Stimulated activated CD4-positive, alpha-beta T cell treated with anti-CD3 and anti-CD28 coated beads, Interleukin-2, amount 100 ng/mL, for 24 hours (primary cell): ENCODE measurements around the gene TP53AIP1.
A peak's percentile ranks its signal among the peaks of the same experiment; 100 is the strongest.
"Not testable (repeated sequence)": the region's sequence is repeated elsewhere in the genome, so short reads cannot be mapped to it uniquely, and the experiment has no call there.

ENCODE experiments used
- DNase-seq, 2 donors: peaks; one replicate each; pipeline ENCODE4 v3.0.0-alpha.2; 2020

Gene TP53AIP1

DNA sequence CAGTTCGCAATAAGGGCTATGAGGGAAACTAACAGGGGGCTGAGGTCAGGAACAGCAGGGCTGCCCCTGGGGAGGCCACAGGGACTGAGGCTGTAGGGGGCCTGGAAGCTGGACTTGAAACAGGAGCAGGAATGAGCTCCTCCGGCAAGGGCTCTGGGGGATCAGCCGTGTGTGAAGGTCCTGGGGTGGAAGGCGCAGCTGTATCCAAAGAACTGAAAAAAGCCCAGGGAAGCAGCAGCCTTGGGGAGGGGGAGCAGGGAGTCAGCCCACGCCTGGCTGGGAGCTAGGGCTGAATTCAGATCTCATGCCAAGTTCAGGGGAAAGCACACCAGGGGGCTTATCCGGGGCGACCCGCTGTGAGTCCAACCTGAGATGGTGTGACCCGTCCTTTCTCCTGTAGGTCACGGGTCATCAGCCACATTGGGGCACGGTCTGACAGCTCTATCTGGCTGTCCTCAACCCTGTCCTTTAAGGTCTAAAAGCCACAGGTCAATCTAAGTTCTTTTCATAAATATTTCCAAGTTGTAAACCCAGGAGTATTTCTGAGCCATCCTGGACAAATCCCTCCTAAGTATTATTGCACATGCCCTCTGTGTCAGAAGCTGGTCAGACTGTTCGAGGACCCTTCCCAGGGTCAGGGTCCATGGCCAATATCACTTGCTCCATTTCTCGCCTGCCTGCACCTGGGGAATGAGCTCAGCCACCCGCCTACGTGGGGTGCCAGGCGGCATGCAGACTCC is 18.0 kb downstream of the TP53AIP1 start:
- DNase-seq: no peak

DNA sequence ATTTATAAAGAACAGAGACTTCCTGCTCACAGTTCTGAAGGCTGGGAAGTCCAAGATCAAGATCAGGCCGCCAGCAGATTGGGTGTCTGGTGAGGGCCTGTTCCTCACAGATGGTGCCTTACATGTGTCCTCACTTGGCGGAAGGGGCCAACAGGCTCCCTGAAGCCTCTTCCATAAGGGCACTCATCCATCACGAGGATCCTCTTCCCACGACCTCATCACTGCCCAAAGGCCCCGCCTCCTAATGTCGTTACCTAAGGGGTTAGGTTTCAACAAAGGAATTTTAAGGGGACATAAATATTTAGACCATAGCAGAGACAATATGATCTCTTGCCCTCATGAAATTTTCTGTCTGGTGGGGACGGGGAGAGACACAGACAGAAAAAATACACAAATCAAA is 18.6 kb downstream of the TP53AIP1 start:
- DNase-seq: no peak

DNA sequence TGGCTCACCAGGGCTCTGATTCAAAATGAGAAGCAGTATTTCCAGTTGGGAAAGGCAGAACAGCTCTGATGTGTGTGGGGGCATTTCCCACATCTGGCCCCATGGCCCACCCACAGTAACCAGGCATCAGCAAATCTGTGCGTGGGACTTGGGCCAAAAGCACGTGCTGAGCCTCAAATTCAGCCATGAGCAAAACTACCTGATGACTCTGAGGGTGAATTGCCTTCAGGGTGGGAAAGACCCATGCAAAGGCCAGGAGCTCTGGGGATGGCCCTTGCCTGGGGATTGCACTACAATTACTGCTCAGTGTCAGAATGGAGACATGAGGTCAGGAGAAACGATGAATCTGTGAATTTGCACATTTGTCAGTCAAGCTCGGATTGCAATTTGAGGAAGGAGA is 20.9 kb downstream of the TP53AIP1 start:
- DNase-seq: no peak

GRCh38 chr11:128920666-128921065 is 22.0 kb downstream of the TP53AIP1 start:
- no peak for DNase-seq

GRCh38 chr11:128919635-128920034 is 23.0 kb downstream of the TP53AIP1 start:
- DNase-seq: not testable (repeated sequence)

DNA sequence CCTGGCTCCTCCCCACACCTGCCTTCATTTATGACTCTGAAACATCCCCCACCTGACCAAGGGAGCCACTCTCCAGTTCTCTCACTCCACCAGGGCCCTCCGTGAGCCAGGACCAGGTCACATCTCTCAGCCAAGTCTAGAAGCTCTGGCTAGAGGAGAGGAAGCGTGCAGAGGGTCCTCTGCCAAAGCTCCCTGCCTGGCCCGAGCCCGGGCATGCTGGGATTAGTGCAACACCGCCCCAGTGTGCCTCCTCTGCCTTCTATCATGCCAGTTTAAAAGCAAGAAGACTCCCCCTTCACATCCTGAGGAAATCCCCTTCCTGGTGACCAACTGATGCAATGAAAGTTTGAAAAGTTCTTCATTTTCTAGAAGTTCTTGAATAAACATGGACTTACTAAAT is 23.5 kb downstream of the TP53AIP1 start:
- DNase-seq: no peak

GRCh38 chr11:128917144-128917724 is 25.4 kb downstream of the TP53AIP1 start:
- DNase-seq: no peak

- DNase-seq: no peak
These were observed 26.0 kb downstream of the TP53AIP1 start for GRCh38 chr11:128916681-128917080.

- no peak for DNase-seq
These were observed 26.6 kb downstream of the TP53AIP1 start for GRCh38 chr11:128916037-128916572.

GRCh38 chr11:128915149-128915521 is 27.5 kb downstream of the TP53AIP1 start:
- DNase-seq: no peak

- DNase-seq: no peak
These were observed 28.2 kb downstream of the TP53AIP1 start for GRCh38 chr11:128914216-128915148.

DNA sequence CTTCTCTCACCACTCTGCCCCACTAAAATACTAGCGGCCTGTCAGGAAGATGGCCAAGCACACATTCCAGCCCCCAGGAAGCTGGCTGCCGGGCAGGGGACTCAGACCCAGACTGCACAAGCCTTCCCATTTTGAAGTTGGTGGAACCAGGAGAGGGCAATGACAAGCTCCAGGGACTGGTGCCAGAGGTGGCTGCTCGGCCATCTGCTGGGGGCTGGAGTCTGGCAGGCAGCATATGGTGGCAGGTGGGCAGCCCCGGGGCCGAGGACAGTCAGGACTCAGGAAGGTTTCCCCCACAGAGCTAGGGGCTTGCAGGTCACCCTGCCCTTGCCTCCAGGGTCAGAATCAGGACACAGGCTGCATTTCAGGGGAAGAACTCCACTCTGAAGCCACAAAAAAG is 28.9 kb downstream of the TP53AIP1 start:
- DNase-seq: no peak

DNA sequence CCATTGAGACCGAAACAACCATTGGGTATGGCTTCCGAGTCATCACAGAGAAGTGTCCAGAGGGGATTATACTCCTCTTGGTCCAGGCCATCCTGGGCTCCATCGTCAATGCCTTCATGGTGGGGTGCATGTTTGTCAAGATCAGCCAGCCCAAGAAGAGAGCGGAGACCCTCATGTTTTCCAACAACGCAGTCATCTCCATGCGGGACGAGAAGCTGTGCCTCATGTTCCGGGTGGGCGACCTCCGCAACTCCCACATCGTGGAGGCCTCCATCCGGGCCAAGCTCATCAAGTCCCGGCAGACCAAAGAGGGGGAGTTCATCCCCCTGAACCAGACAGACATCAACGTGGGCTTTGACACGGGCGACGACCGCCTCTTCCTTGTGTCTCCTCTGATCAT is 31.0 kb downstream of the TP53AIP1 start:
- no peak for DNase-seq

- no peak for DNase-seq
These were observed 31.4 kb downstream of the TP53AIP1 start for GRCh38 chr11:128911239-128911638.

GRCh38 chr11:128910576-128910975 is 32.1 kb downstream of the TP53AIP1 start:
- DNase-seq: no peak

DNA sequence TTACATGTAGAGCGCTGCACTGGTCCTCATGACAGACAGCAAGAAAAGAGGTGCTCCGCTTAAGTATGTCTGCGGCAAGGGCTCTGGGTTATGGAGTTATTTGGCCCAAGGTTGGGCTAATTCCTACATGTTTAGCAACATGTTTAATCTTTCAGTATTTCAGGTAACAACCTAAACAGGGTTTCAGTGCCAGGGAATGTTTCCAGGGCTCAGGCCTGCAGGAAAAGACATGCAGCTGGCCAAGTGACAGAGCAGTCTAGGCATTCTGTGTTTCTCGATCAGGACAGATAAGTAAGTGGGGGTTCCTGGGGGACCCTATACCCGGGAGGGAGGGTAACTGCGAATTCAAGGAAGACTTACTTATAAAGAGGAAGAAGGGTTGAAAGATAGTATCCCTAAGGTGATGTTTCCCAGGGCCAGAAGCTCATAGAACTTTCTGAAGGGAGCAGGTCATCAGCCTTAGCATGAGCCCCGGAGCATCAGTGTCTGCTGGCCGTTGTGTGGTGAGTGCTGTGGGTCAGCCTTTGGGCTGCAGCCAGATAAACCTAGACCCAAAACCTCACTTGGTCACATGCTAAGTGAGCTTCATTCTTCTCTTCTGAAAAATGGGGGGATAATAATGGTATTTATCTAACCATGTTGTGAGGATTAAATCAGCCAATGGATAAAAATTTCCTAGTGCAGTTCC is 33.1 kb downstream of the TP53AIP1 start:
- DNase-seq: no peak

DNA sequence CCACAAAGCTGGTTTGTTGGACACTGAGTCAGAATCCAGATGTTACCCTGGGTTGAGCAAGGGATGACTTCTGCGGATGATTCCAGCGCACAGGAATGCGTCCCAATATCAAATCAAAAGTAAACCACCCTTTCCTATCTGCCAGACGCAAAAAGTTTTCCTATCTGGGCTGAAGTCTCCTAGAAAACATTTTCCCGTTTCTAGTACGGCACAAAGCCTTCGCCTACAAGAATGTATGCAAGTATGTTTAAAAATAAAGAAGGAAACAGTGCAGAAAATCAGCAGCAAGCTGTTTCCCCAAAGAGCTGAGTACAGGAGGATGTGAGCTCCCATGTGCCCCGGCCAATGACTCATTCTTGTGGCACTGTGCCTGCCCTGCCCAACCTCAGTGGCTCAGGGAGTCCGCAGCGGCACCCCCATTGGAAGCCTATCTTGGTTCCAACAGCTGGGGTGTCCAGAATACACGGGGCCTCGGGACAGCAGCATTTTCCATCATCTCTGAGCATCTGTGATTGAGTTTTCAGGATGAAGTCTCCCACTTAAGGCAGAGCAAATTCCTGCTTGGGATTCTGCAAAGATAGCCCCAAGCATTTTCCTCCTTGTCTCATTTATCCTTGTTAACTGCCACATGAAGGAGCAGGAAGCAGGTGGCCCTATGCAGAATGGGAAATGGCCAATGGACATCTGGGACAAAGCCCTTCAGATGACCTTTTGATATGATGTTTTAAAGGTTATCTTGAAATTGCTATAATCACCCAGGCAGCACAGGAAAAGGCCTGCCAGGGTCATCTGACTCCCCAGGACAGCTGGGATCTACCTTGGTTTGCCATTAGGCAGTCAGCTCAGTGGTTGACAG is 34.1 kb downstream of the TP53AIP1 start:
- no peak for DNase-seq

- DNase-seq: no peak
These were observed 35.1 kb downstream of the TP53AIP1 start for GRCh38 chr11:128907585-128907984.

DNA sequence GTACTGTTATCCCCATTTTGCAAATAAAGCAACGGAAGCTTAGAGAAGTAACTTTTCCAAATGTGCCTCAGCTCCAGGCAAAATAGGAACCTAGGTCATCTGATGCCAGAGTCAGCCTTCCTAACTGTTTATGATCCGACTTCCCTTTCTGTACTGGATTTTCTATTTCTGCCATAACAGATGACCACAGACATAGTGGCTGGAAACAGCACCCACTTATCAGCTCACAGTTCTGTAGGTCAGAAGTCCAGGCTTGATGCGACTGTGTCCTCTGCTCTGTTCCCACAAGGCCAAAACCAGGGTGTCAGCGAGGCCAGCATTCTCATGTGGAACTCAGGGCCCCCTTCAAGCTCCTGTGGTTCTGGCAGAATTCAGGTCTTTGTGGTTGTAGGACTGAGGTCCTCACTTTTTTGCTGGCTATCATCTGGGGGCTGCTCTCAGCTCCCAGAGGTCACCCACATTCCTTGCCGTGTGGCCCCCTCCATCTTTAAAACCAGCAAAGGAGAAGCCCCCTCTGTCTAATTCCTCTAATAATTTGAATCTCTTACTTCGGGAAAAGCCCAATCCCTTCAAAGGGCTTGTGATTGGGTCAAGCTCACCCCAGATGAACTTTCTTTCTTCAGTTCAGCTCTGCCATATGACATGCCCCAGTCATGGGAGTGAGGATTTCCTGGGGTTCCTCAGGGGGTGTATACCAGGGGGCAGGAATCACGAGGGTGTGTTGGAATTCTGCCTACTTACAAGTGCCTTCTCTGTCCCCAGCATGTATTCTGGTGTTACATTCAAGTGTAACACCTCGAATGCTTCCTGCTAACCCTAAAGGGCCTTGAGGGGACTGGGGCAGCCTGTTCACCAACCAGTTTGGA is 36.3 kb downstream of the TP53AIP1 start:
- no peak for DNase-seq

- DNase-seq: peak; percentile 39 to 44
These were observed 37.1 kb downstream of the TP53AIP1 start for GRCh38 chr11:128905345-128906184.
